Stomach (tissue), 4 donors: ENCODE measurements around the gene WDR86.

ENCODE experiments used
- POLR2A ChIP-seq, 4 donors: fragments of 450-650 bp; IDR thresholded peaks; one replicate each; pipeline ENCODE4 v1.6.1; 2016; ENCODE audit warnings: antibody characterized with exemption in 4 of 4, control low read depth in 2 of 4, mild to moderate bottlenecking in 1 of 4, moderate library complexity in 1 of 4
- TF ChIP-seq, protein P1 (sequence below), 7 experiments: fragments of 450-650 bp in 4 of 7; fragments of 200-600 bp in 3 of 7; sonication (generic) in 3 of 7; IDR thresholded peaks; one replicate each; pipeline ENCODE4 v1.5.1; 2016 to 2019; ENCODE audit warnings: antibody characterized with exemption in 7 of 7, control low read depth in 2 of 7, mild to moderate bottlenecking in 1 of 7

DNA sequence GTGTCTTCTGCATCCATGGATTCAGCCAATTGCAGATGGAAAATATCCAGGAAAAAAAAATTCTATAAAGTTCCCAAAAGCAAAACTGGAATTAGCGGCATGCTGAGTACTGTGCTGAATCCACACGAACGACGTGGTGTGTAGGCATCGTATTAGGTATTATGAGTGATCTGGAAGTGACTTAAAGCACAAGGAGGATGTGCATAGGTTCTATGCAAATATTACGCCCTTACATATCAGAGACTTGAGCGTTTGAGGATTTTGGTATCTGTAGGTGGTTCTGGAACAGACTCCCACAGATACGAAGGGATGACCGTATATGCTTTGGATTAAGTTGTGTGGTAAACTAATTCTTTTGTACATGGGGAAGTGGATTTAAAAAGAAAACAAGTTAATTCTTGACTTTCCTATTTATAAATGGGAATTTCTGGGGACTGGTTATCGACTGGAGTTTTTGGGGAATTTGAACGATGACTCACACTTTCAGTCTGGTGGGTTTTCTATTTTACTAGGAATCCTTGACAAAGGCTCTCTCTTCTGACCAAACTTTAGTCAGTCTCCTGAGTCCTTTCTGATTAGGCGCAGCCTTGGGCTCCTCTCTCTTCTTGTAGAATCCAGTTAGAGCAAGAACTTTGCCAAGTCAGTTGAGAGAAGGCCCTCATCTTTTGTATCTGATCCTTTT, 73.7 kb downstream of the WDR86 start:
- TF ChIP-seq, protein P1, sequence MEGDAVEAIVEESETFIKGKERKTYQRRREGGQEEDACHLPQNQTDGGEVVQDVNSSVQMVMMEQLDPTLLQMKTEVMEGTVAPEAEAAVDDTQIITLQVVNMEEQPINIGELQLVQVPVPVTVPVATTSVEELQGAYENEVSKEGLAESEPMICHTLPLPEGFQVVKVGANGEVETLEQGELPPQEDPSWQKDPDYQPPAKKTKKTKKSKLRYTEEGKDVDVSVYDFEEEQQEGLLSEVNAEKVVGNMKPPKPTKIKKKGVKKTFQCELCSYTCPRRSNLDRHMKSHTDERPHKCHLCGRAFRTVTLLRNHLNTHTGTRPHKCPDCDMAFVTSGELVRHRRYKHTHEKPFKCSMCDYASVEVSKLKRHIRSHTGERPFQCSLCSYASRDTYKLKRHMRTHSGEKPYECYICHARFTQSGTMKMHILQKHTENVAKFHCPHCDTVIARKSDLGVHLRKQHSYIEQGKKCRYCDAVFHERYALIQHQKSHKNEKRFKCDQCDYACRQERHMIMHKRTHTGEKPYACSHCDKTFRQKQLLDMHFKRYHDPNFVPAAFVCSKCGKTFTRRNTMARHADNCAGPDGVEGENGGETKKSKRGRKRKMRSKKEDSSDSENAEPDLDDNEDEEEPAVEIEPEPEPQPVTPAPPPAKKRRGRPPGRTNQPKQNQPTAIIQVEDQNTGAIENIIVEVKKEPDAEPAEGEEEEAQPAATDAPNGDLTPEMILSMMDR (IDR thresholded peaks at IDR 0.05), result no peak
- TF ChIP-seq POLR2A (IDR thresholded peaks at IDR 0.05), result no peak
